GM19240 (cell line): ENCODE data around the gene VWA2.

Source experiments
- DNase-seq: peaks from one replicate; pipeline ENCODE4 v3.0.0; 2011; ENCODE audit warnings: low spot score; ENCODE audit not compliant: insufficient read length

The VWA2 gene

GRCh38 chr10:114295393-114295792 lies 56.3 kb downstream of the VWA2 start:
- DNase-seq = no peak

- no peak for DNase-seq
These were observed 58.2 kb downstream of the VWA2 start for GRCh38 chr10:114297136-114297705.

GRCh38 chr10:114300036-114300645 lies 61.1 kb downstream of the VWA2 start:
- no peak for DNase-seq

GRCh38 chr10:114301177-114301576 lies 62.1 kb downstream of the VWA2 start:
- no peak for DNase-seq

GRCh38 chr10:114301951-114302710 lies 63.1 kb downstream of the VWA2 start:
- DNase-seq = no peak

- DNase-seq = no peak
These were observed 64.5 kb downstream of the VWA2 start for GRCh38 chr10:114303556-114303955.

- peak; percentile 72 for DNase-seq
These were observed 65.0 kb downstream of the VWA2 start for GRCh38 chr10:114304017-114304570.

- peak; percentile 34 for DNase-seq
These were observed 65.7 kb downstream of the VWA2 start for GRCh38 chr10:114304571-114305421.

- DNase-seq = no peak
These were observed 66.5 kb downstream of the VWA2 start for GRCh38 chr10:114305521-114305925.

GRCh38 chr10:114306116-114306973 lies 67.3 kb downstream of the VWA2 start:
- no peak for DNase-seq

GRCh38 chr10:114307731-114308130 lies 68.7 kb downstream of the VWA2 start:
- no peak for DNase-seq

GRCh38 chr10:114308531-114309363 lies 69.7 kb downstream of the VWA2 start:
- DNase-seq = no peak

GRCh38 chr10:114309364-114309651 lies 70.3 kb downstream of the VWA2 start:
- no peak for DNase-seq

- DNase-seq = no peak
These were observed 71.3 kb downstream of the VWA2 start for GRCh38 chr10:114310346-114310745.

GRCh38 chr10:114311023-114311422 lies 72.0 kb downstream of the VWA2 start:
- no peak for DNase-seq

GRCh38 chr10:114311496-114312209 lies 72.6 kb downstream of the VWA2 start:
- no peak for DNase-seq

- no peak for DNase-seq
These were observed 74.1 kb downstream of the VWA2 start for GRCh38 chr10:114313139-114313538.

GRCh38 chr10:114313866-114314265 lies 74.8 kb downstream of the VWA2 start:
- DNase-seq = no peak
